ENCODE results near the gene IL1RN. TPM values are rescaled to one million over a fixed set of nuclear protein-coding genes. Genes with fewer than 3 reads are reported as not detected.

IL1RN gene
- total RNA-seq, 1 experiment from 2014 or later = not detected

DNA sequence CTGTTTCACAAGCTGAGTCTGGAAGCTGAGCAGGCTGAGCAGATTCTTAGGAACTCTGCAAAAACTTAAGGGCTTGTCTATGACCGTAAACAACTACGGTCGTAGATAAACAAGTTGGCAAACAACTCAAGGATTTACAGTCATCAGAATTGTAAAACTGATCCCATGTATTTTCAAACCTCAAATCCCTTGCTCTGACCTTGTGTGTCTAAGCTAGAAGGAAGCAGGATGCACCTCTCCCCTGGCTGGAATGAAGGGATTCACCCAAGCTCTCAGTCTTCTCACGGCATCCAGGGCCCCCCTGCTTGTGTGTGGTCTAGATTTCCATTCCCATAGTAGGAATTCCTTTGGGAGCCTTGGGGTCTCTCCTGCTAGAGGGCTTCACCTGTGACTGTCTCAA lies 12.4 kb upstream of the IL1RN start:
- DNase-seq (ENCODE audit: low read depth, low spot score) = no peak
- in situ Hi-C loops (cut with HindIII; ENCODE audit: low pct_unique_long_range_greater_than_20kb, low sequenced_read_pairs) = no loop called here

DNA sequence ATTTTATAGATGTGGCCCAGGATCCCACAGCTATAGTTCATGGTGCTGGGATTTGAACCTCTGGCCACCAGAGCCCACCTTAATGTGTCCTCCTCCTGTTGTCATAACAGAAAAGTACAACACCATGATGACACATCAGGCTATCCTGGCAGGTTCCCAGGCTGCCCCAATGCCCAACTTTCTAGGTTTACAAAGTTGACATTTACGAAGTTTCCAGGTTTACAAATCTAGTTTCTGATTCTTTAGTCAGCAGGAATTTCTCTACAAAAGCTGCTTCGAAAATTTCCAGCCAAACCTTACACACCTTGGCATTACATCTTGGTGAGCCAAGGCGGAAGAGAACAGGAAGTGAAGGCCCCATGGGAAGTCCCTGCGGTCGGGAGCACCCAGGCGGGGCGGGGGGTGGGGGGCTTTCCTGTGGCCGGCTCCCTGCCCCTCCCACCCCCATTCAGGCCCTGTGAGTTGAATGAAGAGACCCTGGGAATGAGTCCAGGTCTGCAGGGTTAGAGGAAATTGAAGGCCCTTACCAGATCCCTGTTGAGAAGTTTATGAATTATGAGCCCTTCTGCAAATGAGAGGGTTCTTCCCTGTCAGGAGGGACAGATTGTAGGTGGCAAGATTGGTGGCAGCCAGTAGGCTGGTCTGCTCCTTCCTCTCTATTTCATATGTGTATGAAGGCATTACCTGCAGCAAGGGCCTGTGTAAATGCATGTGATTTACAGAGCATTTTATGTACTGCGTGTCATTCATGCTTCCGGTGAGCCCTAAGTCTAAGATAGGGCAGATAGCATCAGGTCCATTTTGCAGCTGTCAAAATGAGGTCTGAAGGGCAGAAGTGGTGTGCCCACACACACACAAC lies 11.1 kb upstream of the IL1RN start:
- ChIA-PET POLR2A (no interaction called here), CTCF (no interaction called here)
- TF ChIP-seq, protein P1, sequence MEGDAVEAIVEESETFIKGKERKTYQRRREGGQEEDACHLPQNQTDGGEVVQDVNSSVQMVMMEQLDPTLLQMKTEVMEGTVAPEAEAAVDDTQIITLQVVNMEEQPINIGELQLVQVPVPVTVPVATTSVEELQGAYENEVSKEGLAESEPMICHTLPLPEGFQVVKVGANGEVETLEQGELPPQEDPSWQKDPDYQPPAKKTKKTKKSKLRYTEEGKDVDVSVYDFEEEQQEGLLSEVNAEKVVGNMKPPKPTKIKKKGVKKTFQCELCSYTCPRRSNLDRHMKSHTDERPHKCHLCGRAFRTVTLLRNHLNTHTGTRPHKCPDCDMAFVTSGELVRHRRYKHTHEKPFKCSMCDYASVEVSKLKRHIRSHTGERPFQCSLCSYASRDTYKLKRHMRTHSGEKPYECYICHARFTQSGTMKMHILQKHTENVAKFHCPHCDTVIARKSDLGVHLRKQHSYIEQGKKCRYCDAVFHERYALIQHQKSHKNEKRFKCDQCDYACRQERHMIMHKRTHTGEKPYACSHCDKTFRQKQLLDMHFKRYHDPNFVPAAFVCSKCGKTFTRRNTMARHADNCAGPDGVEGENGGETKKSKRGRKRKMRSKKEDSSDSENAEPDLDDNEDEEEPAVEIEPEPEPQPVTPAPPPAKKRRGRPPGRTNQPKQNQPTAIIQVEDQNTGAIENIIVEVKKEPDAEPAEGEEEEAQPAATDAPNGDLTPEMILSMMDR (IDR thresholded peaks at IDR 0.05) = no peak
- TF ChIP-seq SIN3A (IDR thresholded peaks at IDR 0.05; ENCODE audit: borderline replicate concordance, insufficient read depth, low read depth, low read length) (no peak), TCF7L2 (IDR thresholded peaks at IDR 0.05; ENCODE audit: low read depth, low read length) (no peak), POLR2AphosphoS5 (IDR thresholded peaks at IDR 0.05; ENCODE audit: low read depth, low read length) (no peak)
- TF ChIP-seq, protein P2, sequence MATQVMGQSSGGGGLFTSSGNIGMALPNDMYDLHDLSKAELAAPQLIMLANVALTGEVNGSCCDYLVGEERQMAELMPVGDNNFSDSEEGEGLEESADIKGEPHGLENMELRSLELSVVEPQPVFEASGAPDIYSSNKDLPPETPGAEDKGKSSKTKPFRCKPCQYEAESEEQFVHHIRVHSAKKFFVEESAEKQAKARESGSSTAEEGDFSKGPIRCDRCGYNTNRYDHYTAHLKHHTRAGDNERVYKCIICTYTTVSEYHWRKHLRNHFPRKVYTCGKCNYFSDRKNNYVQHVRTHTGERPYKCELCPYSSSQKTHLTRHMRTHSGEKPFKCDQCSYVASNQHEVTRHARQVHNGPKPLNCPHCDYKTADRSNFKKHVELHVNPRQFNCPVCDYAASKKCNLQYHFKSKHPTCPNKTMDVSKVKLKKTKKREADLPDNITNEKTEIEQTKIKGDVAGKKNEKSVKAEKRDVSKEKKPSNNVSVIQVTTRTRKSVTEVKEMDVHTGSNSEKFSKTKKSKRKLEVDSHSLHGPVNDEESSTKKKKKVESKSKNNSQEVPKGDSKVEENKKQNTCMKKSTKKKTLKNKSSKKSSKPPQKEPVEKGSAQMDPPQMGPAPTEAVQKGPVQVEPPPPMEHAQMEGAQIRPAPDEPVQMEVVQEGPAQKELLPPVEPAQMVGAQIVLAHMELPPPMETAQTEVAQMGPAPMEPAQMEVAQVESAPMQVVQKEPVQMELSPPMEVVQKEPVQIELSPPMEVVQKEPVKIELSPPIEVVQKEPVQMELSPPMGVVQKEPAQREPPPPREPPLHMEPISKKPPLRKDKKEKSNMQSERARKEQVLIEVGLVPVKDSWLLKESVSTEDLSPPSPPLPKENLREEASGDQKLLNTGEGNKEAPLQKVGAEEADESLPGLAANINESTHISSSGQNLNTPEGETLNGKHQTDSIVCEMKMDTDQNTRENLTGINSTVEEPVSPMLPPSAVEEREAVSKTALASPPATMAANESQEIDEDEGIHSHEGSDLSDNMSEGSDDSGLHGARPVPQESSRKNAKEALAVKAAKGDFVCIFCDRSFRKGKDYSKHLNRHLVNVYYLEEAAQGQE (IDR thresholded peaks at IDR 0.05; ENCODE audit: insufficient read depth in 1 of 2, low read depth in 2 of 2, low read length in 1 of 2) = no peak
- no peak for DNase-seq (ENCODE audit: low read depth, low spot score)
- no TSS peak for BruUV-seq (replicated peaks)
- intact Hi-C loops (cut with micrococcal nuclease; ENCODE audit: unreplicated experiment) (no loop called here), in situ Hi-C loops (cut with HindIII; ENCODE audit: low pct_unique_long_range_greater_than_20kb, low sequenced_read_pairs) (no loop called here)
- Histone ChIP-seq H3K27ac (ENCODE audit: low read length) (no peak overlapping the region), H3K9me3 (ENCODE audit: control insufficient read depth, insufficient read depth, low read depth, low read length) (no peaks in the 10 kb centered on the region), H3K27me3 (ENCODE audit: control insufficient read depth, insufficient read depth, low read length) (0 out of 2 replicates have a peak, but pooled peaks cover 3% of the 10 kb centered on the region), H3K4me3 (ENCODE audit: low read depth in 2 of 2, low read length in 2 of 2) (no peak overlapping the region), H3K36me3 (ENCODE audit: control insufficient read depth, insufficient read depth, low read length) (no peaks in the 10 kb centered on the region), H3K4me1 (ENCODE audit: control insufficient read depth, insufficient read depth, low read length) (no peaks in the 10 kb centered on the region)
- no peak for ATAC-seq

More for the DNA sequence above, 12.4 kb upstream of the IL1RN start:
- no peak for ATAC-seq
- Histone ChIP-seq H3K4me3 (ENCODE audit: low read depth in 2 of 2, low read length in 2 of 2) (no peak overlapping the region), H3K4me1 (ENCODE audit: control insufficient read depth, insufficient read depth, low read length) (no peaks in the 10 kb centered on the region), H3K36me3 (ENCODE audit: control insufficient read depth, insufficient read depth, low read length) (no peaks in the 10 kb centered on the region), H3K9me3 (ENCODE audit: control insufficient read depth, insufficient read depth, low read depth, low read length) (no peaks in the 10 kb centered on the region), H3K27me3 (ENCODE audit: control insufficient read depth, insufficient read depth, low read length) (no peaks in the 10 kb centered on the region), H3K27ac (ENCODE audit: low read length) (no peak overlapping the region)
- intact Hi-C loops (cut with micrococcal nuclease; ENCODE audit: unreplicated experiment) = no loop called here
- TF ChIP-seq, protein P2 (IDR thresholded peaks at IDR 0.05; ENCODE audit: insufficient read depth in 1 of 2, low read depth in 2 of 2, low read length in 1 of 2) = no peak
- no peak for TF ChIP-seq POLR2AphosphoS5 (IDR thresholded peaks at IDR 0.05; ENCODE audit: low read depth, low read length)
- no peak for TF ChIP-seq SIN3A (IDR thresholded peaks at IDR 0.05; ENCODE audit: borderline replicate concordance, insufficient read depth, low read depth, low read length)
- TF ChIP-seq, protein P1 (IDR thresholded peaks at IDR 0.05) = no peak
- TF ChIP-seq TCF7L2 (IDR thresholded peaks at IDR 0.05; ENCODE audit: low read depth, low read length) = no peak
- BruUV-seq (replicated peaks) = no TSS peak
- ChIA-PET CTCF (no interaction called here), POLR2A (no interaction called here)
